HepG2 (cell line): ENCODE measurements around the gene SOCS1. TPM values are rescaled to one million over a fixed set of nuclear protein-coding genes. Genes with fewer than 3 reads are reported as not detected.
A peak's percentile ranks its signal among the peaks of the same experiment; 100 is the strongest.

Experiments
- AGO1 ChIP-seq: fragments of 200-400 bp; formaldehyde crosslinking; IDR thresholded peaks from 2 replicates; pipeline ENCODE4 v1.6.1; 2017; ENCODE audit warnings: mild to moderate bottlenecking, low read depth, low read length, moderate library complexity; ENCODE audit not compliant: poor library complexity, severe bottlenecking
- ETV6 ChIP-seq: sonication (generic); formaldehyde crosslinking; conservative IDR thresholded peaks from 2 replicates; pipeline ENCODE4 v1.4.0; 2020; ENCODE audit warnings: missing genetic modification reagents
- FOSL2 ChIP-seq: sonication (generic); formaldehyde crosslinking; IDR thresholded peaks from 2 replicates; pipeline ENCODE4 v1.4.0; 2020; ENCODE audit warnings: missing genetic modification reagents
- JDP2 ChIP-seq: sonication (generic); formaldehyde crosslinking; IDR thresholded peaks from 2 replicates; pipeline ENCODE4 v1.8.1; 2022; ENCODE audit warnings: missing genetic modification reagents, borderline replicate concordance
- MED13 ChIP-seq: sonication (generic); formaldehyde crosslinking; IDR thresholded peaks from 2 replicates; pipeline ENCODE4 v1.5.0; 2020; ENCODE audit warnings: missing genetic modification reagents
- MIXL1 ChIP-seq: IDR thresholded peaks from 2 replicates; pipeline ENCODE4 v1.6.1; 2016
- MTF2 ChIP-seq: sonication (generic); formaldehyde crosslinking; IDR thresholded peaks from 2 replicates; pipeline ENCODE4 v1.5.0; 2020; ENCODE audit warnings: missing genetic modification reagents, borderline replicate concordance
- NCOA2 ChIP-seq: sonication (generic); formaldehyde crosslinking; IDR thresholded peaks from 2 replicates; pipeline ENCODE4 v1.8.0; 2022; ENCODE audit warnings: inconsistent platforms
- NR2F1 ChIP-seq, 2 experiments: fragments of 450-650 bp in 1 of 2; formaldehyde crosslinking in 1 of 2; IDR thresholded peaks; 2 replicates each; pipeline versions ENCODE4 v1.5.0 to v1.6.1; 2016 to 2020; ENCODE audit warnings: mild to moderate bottlenecking in 1 of 2, missing compliant biosample characterization in 1 of 2, missing genetic modification reagents in 1 of 2, moderate library complexity in 1 of 2
- PAWR ChIP-seq: sonication (generic); formaldehyde crosslinking; IDR thresholded peaks from 2 replicates; pipeline ENCODE4 v1.4.0; 2020; ENCODE audit warnings: missing genetic modification reagents, mild to moderate bottlenecking, borderline replicate concordance
- RAD21 ChIP-seq: fragments of 450-650 bp; formaldehyde crosslinking; IDR thresholded peaks from 2 replicates; pipeline ENCODE4 v1.5.0; 2020; ENCODE audit warnings: mild to moderate bottlenecking
- REL ChIP-seq: sonication (generic); formaldehyde crosslinking; conservative IDR thresholded peaks from 2 replicates; pipeline ENCODE4 v1.8.0; 2022; ENCODE audit warnings: mild to moderate bottlenecking, missing genetic modification reagents, moderate library complexity
- SAFB2 ChIP-seq: sonication (generic); formaldehyde crosslinking; IDR thresholded peaks from 2 replicates; pipeline ENCODE4 v1.5.1; 2020; ENCODE audit warnings: missing genetic modification reagents, low read depth, mild to moderate bottlenecking, borderline replicate concordance
- SCMH1 ChIP-seq: sonication (generic); formaldehyde crosslinking; IDR thresholded peaks from 2 replicates; pipeline ENCODE4 v1.9.0; 2021; ENCODE audit warnings: missing genetic modification reagents, mild to moderate bottlenecking, borderline replicate concordance
- SIN3B ChIP-seq: fragments of 150-350 bp; IDR thresholded peaks from 2 replicates; pipeline ENCODE4 v1.6.1; 2014; ENCODE audit warnings: low read length
- ZNF101 ChIP-seq: sonication (generic); formaldehyde crosslinking; IDR thresholded peaks from 2 replicates; pipeline ENCODE4 v1.4.0; 2020; ENCODE audit warnings: mild to moderate bottlenecking, low read depth, missing genetic modification reagents, borderline replicate concordance
- ZNF124 ChIP-seq: sonication (generic); formaldehyde crosslinking; IDR thresholded peaks from 2 replicates; pipeline ENCODE4 v1.4.0; 2020; ENCODE audit warnings: missing genetic modification reagents
- ZNF143 ChIP-seq: sonication (generic); formaldehyde crosslinking; IDR thresholded peaks from 2 replicates; pipeline ENCODE4 v1.4.0; 2020; ENCODE audit warnings: missing genetic modification reagents
- ZNF430 ChIP-seq: sonication (generic); formaldehyde crosslinking; IDR thresholded peaks from 2 replicates; pipeline ENCODE4 v1.9.0; 2021; ENCODE audit warnings: mild to moderate bottlenecking, missing genetic modification reagents
- ZNF562 ChIP-seq: sonication (generic); formaldehyde crosslinking; IDR thresholded peaks from 2 replicates; pipeline ENCODE4 v1.8.0; 2022; ENCODE audit warnings: missing genetic modification reagents, borderline replicate concordance
- ZNF761 ChIP-seq: sonication (generic); formaldehyde crosslinking; conservative IDR thresholded peaks from 2 replicates; pipeline ENCODE4 v1.4.0; 2020; ENCODE audit warnings: mild to moderate bottlenecking, missing genetic modification reagents
- ZNF850 ChIP-seq: sonication (generic); formaldehyde crosslinking; conservative IDR thresholded peaks from 2 replicates; pipeline ENCODE4 v1.9.0; 2021; ENCODE audit warnings: mild to moderate bottlenecking, missing genetic modification reagents
- polyA plus RNA-seq, 8 experiments: library from polyadenylated mRNA; depleted of rRNA in 3 of 8; stranded (reverse) in 7 of 8; unstranded in 1 of 8; fragments of >200 nt; fragmentation: Illumina TruSeq in 4 of 8; extraction: Trizol in 4 of 8; gene quantifications; 2 replicates each; pipeline versions ENCODE4 v1.2.1 to v1.2.3, GENCODE V29; 2011 to 2016; ENCODE audit warnings: low read depth in 4 of 8, missing spikeins in 1 of 8, mixed read lengths in 1 of 8; ENCODE audit not compliant: insufficient read depth in 1 of 8
- total RNA-seq, 5 experiments: library from RNA; depleted of rRNA; stranded (reverse); fragments of >200 nt; fragmentation: Illumina TruSeq; extraction: Trizol; gene quantifications; 2 replicates each; pipeline ENCODE4 v1.2.3, GENCODE V29; 2016; ENCODE audit warnings: low read depth in 1 of 5
- TF ChIP-seq, protein P1 (sequence below): IDR thresholded peaks from 2 replicates; pipeline ENCODE4 v1.6.1; 2016; ENCODE audit warnings: missing compliant biosample characterization, missing genetic modification reagents, borderline replicate concordance
- TF ChIP-seq, protein P2 (sequence below): sonication (generic); formaldehyde crosslinking; IDR thresholded peaks from 2 replicates; pipeline ENCODE4 v1.4.0; 2020; ENCODE audit warnings: mild to moderate bottlenecking, missing genetic modification reagents
- TF ChIP-seq, protein P3 (sequence below): sonication (generic); formaldehyde crosslinking; IDR thresholded peaks from 2 replicates; pipeline ENCODE4 v1.5.0; 2020; ENCODE audit warnings: mild to moderate bottlenecking, missing genetic modification reagents

The SOCS1 gene
- total and polyA plus RNA-seq, 2 of the 13 experiments (the other 11 are each of a cell fraction or from before 2014, with no cell fraction given): 5.3 to 6.3 TPM

DNA sequence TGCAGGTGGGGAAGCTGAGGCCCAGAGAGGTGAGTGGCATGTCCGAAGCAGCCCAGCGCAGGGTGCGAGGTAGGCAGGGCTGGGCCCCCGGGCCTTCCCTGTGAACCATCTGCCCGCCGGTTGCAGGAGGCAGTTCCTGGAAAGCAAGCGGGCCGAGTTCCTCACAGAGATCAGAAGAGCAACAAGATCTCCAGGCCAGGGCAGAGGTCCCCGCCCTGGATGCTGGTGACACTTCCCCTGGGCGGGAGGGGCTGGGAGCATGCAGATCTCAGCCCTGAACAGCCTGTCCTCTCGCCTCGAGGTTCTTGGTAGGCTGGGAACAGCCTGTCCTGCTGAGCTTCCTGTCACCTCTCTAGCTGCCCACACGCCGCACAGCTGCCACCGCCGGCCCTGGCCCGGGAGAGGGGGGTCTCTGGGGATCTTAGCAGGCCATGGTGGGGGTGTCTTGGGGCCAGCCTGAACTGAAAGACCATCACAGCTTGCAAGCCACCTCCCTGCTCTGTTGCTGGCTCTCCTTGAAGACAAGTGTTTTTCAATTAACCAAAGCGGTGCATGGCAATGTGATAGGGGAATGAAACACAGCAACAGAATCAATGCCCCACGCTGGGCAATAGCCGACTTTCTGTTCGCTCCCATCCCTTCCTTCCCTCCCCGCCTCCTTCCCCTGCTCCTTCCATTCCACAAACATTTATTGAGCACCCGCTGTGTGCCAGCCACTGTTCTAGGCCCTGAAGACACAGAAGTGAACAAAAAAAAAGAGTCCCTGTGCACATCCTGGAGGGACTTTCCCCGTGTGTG is 31.7 kb downstream of the SOCS1 start (continued):
- TF ChIP-seq, protein P1, sequence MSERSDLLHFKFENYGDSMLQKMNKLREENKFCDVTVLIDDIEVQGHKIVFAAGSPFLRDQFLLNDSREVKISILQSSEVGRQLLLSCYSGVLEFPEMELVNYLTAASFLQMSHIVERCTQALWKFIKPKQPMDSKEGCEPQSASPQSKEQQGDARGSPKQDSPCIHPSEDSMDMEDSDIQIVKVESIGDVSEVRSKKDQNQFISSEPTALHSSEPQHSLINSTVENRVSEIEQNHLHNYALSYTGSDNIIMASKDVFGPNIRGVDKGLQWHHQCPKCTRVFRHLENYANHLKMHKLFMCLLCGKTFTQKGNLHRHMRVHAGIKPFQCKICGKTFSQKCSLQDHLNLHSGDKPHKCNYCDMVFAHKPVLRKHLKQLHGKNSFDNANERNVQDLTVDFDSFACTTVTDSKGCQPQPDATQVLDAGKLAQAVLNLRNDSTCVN (CRISPR knock-in tag): no peak
- TF ChIP-seq SIN3B (no peak), AGO1 (no peak), MIXL1 (CRISPR knock-in tag) (0 out of 2 replicates have a peak, but pooled peaks have one; percentile 46), ZNF430 (CRISPR knock-in tag) (peak; percentile 67; the same call in 1 of the 2 replicates), ZNF124 (CRISPR knock-in tag) (no peak), ZNF761 (CRISPR knock-in tag) (no peak), SAFB2 (CRISPR knock-in tag) (0 out of 2 replicates have a peak, but pooled peaks have one; percentile 50), ZNF850 (CRISPR knock-in tag) (no peak), JDP2 (CRISPR knock-in tag) (no peak), FOSL2 (CRISPR knock-in tag) (peak; percentile 43), NCOA2 (0 out of 2 replicates have a peak, but pooled peaks have one; percentile 33), ZNF562 (CRISPR knock-in tag) (no peak), REL (CRISPR knock-in tag) (no peak), PAWR (no peak), ZNF101 (CRISPR knock-in tag) (no peak), ZNF143 (CRISPR knock-in tag) (peak; percentile 51; the same call in 1 of the 2 replicates), RAD21 (no peak), NR2F1 (CRISPR knock-in tag; IDR thresholded peaks at IDR 0.05) (peak in 1 of 2 experiments; percentile 29; a peak in 1 of 4 replicates), MTF2 (CRISPR knock-in tag) (0 out of 2 replicates have a peak, but pooled peaks have one; percentile 69), ETV6 (CRISPR knock-in tag) (no peak), MED13 (no peak), SCMH1 (CRISPR knock-in tag) (no peak)
- TF ChIP-seq, protein P2, sequence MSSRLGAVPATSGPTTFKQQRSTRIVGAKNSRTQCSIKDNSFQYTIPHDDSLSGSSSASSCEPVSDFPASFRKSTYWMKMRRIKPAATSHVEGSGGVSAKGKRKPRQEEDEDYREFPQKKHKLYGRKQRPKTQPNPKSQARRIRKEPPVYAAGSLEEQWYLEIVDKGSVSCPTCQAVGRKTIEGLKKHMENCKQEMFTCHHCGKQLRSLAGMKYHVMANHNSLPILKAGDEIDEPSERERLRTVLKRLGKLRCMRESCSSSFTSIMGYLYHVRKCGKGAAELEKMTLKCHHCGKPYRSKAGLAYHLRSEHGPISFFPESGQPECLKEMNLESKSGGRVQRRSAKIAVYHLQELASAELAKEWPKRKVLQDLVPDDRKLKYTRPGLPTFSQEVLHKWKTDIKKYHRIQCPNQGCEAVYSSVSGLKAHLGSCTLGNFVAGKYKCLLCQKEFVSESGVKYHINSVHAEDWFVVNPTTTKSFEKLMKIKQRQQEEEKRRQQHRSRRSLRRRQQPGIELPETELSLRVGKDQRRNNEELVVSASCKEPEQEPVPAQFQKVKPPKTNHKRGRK: peak; percentile 24; the same call in 1 of the 2 replicates
- TF ChIP-seq, protein P3, sequence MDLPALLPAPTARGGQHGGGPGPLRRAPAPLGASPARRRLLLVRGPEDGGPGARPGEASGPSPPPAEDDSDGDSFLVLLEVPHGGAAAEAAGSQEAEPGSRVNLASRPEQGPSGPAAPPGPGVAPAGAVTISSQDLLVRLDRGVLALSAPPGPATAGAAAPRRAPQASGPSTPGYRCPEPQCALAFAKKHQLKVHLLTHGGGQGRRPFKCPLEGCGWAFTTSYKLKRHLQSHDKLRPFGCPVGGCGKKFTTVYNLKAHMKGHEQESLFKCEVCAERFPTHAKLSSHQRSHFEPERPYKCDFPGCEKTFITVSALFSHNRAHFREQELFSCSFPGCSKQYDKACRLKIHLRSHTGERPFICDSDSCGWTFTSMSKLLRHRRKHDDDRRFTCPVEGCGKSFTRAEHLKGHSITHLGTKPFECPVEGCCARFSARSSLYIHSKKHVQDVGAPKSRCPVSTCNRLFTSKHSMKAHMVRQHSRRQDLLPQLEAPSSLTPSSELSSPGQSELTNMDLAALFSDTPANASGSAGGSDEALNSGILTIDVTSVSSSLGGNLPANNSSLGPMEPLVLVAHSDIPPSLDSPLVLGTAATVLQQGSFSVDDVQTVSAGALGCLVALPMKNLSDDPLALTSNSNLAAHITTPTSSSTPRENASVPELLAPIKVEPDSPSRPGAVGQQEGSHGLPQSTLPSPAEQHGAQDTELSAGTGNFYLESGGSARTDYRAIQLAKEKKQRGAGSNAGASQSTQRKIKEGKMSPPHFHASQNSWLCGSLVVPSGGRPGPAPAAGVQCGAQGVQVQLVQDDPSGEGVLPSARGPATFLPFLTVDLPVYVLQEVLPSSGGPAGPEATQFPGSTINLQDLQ (CRISPR knock-in tag): 0 out of 2 replicates have a peak, but pooled peaks have one; percentile 38
